Hepatocyte (in vitro differentiated cells): Measurements from ENCODE around the gene ADGRV1. TPM values are rescaled to one million over a fixed set of nuclear protein-coding genes. Genes with fewer than 3 reads are reported as not detected.
"Not testable (repeated sequence)": the region's sequence is repeated elsewhere in the genome, so short reads cannot be mapped to it uniquely, and the experiment has no call there.

Experiments
- DNase-seq: peaks from one replicate; pipeline ENCODE4 v3.0.0-alpha.2; 2016; ENCODE audit warnings: low spot score
- H2AFZ ChIP-seq: fragments of 200-600 bp; sonication (generic); 2 replicates; pipeline ENCODE4 v1.6.0; 2016; ENCODE audit warnings: antibody characterized with exemption, mild to moderate bottlenecking
- H3K27ac ChIP-seq: fragments of 200-600 bp; sonication (generic); 2 replicates; pipeline ENCODE4 v1.5.1; 2016; ENCODE audit warnings: mild to moderate bottlenecking
- H3K27me3 ChIP-seq: fragments of 200-600 bp; sonication (generic); 2 replicates; pipeline ENCODE4 v1.6.1; 2016
- H3K36me3 ChIP-seq: fragments of 200-600 bp; sonication (generic); replicated peaks from 2 replicates; pipeline ENCODE4 v1.5.1; 2016; ENCODE audit warnings: low read depth; ENCODE audit not compliant: insufficient read depth
- H3K4me1 ChIP-seq: fragments of 200-600 bp; sonication (generic); 2 replicates; pipeline ENCODE4 v1.5.1; 2016; ENCODE audit warnings: mild to moderate bottlenecking, moderate library complexity; ENCODE audit not compliant: insufficient read depth
- H3K4me2 ChIP-seq: fragments of 200-600 bp; sonication (generic); 2 replicates; pipeline ENCODE4 v1.6.0; 2016
- H3K4me3 ChIP-seq: fragments of 200-600 bp; sonication (generic); 2 replicates; pipeline ENCODE4 v1.5.1; 2016; ENCODE audit warnings: mild to moderate bottlenecking
- H3K79me2 ChIP-seq: fragments of 200-600 bp; sonication (generic); 2 replicates; pipeline ENCODE4 v1.6.0; 2017; ENCODE audit warnings: mild to moderate bottlenecking
- H3K9me2 ChIP-seq: fragments of 200-600 bp; sonication (generic); replicated peaks from 2 replicates; pipeline ENCODE4 v1.6.0; 2017; ENCODE audit warnings: mild to moderate bottlenecking; ENCODE audit not compliant: insufficient read depth
- H3K9me3 ChIP-seq: fragments of 200-600 bp; sonication (generic); 2 replicates; pipeline ENCODE4 v1.5.1; 2016; ENCODE audit warnings: low read depth, mild to moderate bottlenecking
- H4K20me1 ChIP-seq: fragments of 200-600 bp; sonication (generic); 2 replicates; pipeline ENCODE4 v1.6.0; 2016; ENCODE audit warnings: mild to moderate bottlenecking; ENCODE audit not compliant: insufficient read depth, poor library complexity, severe bottlenecking
- EZH2 ChIP-seq: fragments of 200-600 bp; sonication (generic); IDR thresholded peaks from 2 replicates; pipeline ENCODE4 v1.6.1; 2016; ENCODE audit warnings: antibody characterized with exemption, mild to moderate bottlenecking, borderline replicate concordance
- EZH2phosphoT487 ChIP-seq: fragments of 200-600 bp; sonication (generic); IDR thresholded peaks from one replicate; pipeline ENCODE4 v1.6.1; 2018; ENCODE audit warnings: antibody characterized with exemption, mild to moderate bottlenecking, low read depth, moderate library complexity; ENCODE audit not compliant: unreplicated experiment, severe bottlenecking
- WGBS: methylation state at CpG from one replicate; pipeline ENCODE4 v1.1.6; 2016; ENCODE audit warnings: low lambda C conversion rate; ENCODE audit errors: missing lambda C conversion rate; 5-methylcytosine and 5-hydroxymethylcytosine counted together
- polyA plus RNA-seq: library from polyadenylated mRNA; unstranded; fragments of >200 nt; fragmentation: Nextera tagmentation; extraction: Ambion mirVana; gene quantifications from 2 replicates; pipeline ENCODE4 v1.2.1, GENCODE V29; 2016
- total RNA-seq: library from RNA; depleted of rRNA; stranded (reverse); fragments of >200 nt; gene quantifications from 2 replicates; pipeline ENCODE4 v1.2.3, GENCODE V29; 2014
- TF ChIP-seq, protein P1 (sequence below): fragments of 200-600 bp; sonication (generic); IDR thresholded peaks from 2 replicates; pipeline ENCODE4 v1.5.1; 2016; ENCODE audit warnings: antibody characterized with exemption, mild to moderate bottlenecking; ENCODE audit not compliant: poor library complexity

The ADGRV1 gene
- total and polyA plus RNA-seq, 2 experiments from 2014 or later: 74.9 to 88.3 TPM

- 83% methylated on average over 3 of the region's 3 CpGs for WGBS
- H3K4me2 ChIP-seq: no peak overlapping the region
These were observed 188.6 kb downstream of the ADGRV1 start for GRCh38 chr5:90747175-90747574.

GRCh38 chr5:90747693-90748092, 189.1 kb downstream of the ADGRV1 start:
- Histone ChIP-seq H2AFZ (no peak overlapping the region), H4K20me1 (no peaks in the 10 kb centered on the region), H3K79me2 (no peaks in the 10 kb centered on the region), H3K9me3 (no peaks in the 10 kb centered on the region), H3K9me2 (no peaks in the 10 kb centered on the region), H3K4me3 (no peak overlapping the region), H3K27me3 (no peaks in the 10 kb centered on the region), H3K27ac (no peak overlapping the region), H3K4me1 (no peaks in the 10 kb centered on the region), H3K4me2 (no peak overlapping the region), H3K36me3 (no peaks in the 10 kb centered on the region)
- DNase-seq: no peak
- TF ChIP-seq EZH2 (no peak), EZH2phosphoT487 (no peak)
- TF ChIP-seq, protein P1, sequence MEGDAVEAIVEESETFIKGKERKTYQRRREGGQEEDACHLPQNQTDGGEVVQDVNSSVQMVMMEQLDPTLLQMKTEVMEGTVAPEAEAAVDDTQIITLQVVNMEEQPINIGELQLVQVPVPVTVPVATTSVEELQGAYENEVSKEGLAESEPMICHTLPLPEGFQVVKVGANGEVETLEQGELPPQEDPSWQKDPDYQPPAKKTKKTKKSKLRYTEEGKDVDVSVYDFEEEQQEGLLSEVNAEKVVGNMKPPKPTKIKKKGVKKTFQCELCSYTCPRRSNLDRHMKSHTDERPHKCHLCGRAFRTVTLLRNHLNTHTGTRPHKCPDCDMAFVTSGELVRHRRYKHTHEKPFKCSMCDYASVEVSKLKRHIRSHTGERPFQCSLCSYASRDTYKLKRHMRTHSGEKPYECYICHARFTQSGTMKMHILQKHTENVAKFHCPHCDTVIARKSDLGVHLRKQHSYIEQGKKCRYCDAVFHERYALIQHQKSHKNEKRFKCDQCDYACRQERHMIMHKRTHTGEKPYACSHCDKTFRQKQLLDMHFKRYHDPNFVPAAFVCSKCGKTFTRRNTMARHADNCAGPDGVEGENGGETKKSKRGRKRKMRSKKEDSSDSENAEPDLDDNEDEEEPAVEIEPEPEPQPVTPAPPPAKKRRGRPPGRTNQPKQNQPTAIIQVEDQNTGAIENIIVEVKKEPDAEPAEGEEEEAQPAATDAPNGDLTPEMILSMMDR: no peak
- 50% methylated on average over 2 of the region's 2 CpGs for WGBS

More at GRCh38 chr5:90747175-90747574, 188.6 kb downstream of the ADGRV1 start:
- H3K4me1 ChIP-seq: no peaks in the 10 kb centered on the region
- no peaks in the 10 kb centered on the region for H4K20me1 ChIP-seq
- H3K4me3 ChIP-seq: no peak overlapping the region
- H3K79me2 ChIP-seq: no peaks in the 10 kb centered on the region
- H3K36me3 ChIP-seq: no peaks in the 10 kb centered on the region
- no peaks in the 10 kb centered on the region for H3K9me2 ChIP-seq
- H3K9me3 ChIP-seq: no peaks in the 10 kb centered on the region
- no peak overlapping the region for H2AFZ ChIP-seq
- DNase-seq: no peak
- no peak overlapping the region for H3K27ac ChIP-seq
- TF ChIP-seq EZH2phosphoT487 (no peak), EZH2 (no peak)
- TF ChIP-seq, protein P1: no peak
- H3K27me3 ChIP-seq: no peaks in the 10 kb centered on the region

GRCh38 chr5:90759119-90759518, 200.5 kb downstream of the ADGRV1 start:
- H3K4me1 ChIP-seq: no peaks in the 10 kb centered on the region
- no peak overlapping the region for H2AFZ ChIP-seq
- H3K4me2 ChIP-seq: no peak overlapping the region
- H3K4me3 ChIP-seq: no peak overlapping the region
- no peaks in the 10 kb centered on the region for H3K27me3 ChIP-seq
- H3K79me2 ChIP-seq: no peaks in the 10 kb centered on the region
- H3K36me3 ChIP-seq: no peaks in the 10 kb centered on the region
- no peak for TF ChIP-seq EZH2phosphoT487
- TF ChIP-seq EZH2: no peak
- TF ChIP-seq, protein P1: no peak
- no peak for DNase-seq
- no peaks in the 10 kb centered on the region for H3K9me2 ChIP-seq
- no peaks in the 10 kb centered on the region for H3K9me3 ChIP-seq
- no peak overlapping the region for H3K27ac ChIP-seq
- WGBS: 96% methylated on average over 2 of the region's 2 CpGs
- no peaks in the 10 kb centered on the region for H4K20me1 ChIP-seq

DNA sequence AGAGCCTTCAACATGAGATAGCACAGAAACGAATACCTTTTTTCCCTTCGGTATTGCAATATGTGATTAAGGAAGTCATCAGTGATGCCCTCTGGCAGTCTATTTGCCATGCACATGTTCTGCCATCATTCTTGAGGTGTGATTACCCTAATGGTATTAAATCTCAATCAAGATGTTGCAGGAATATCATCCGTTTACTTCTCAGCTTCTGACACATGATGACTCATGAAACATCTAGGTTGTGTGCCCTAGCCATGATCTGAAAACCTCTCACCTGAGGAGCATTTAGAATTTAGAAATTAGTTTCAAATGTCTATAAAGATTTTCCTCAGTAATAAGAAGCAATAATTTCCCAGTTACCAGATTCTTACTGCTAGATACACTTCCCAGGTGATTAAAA, 209.1 kb downstream of the ADGRV1 start:
- H3K79me2 ChIP-seq: no peaks in the 10 kb centered on the region
- H2AFZ ChIP-seq: no peak overlapping the region
- WGBS: 91% methylated on average over 3 of the region's 3 CpGs
- H3K4me3 ChIP-seq: no peak overlapping the region
- no peak overlapping the region for H3K27ac ChIP-seq
- no peaks in the 10 kb centered on the region for H3K4me1 ChIP-seq
- H3K9me2 ChIP-seq: no peaks in the 10 kb centered on the region
- TF ChIP-seq EZH2: no peak
- TF ChIP-seq, protein P1: no peak
- TF ChIP-seq EZH2phosphoT487: no peak
- H3K9me3 ChIP-seq: no peaks in the 10 kb centered on the region
- no peak overlapping the region for H3K4me2 ChIP-seq
- no peaks in the 10 kb centered on the region for H3K36me3 ChIP-seq
- no peak for DNase-seq
- no peaks in the 10 kb centered on the region for H4K20me1 ChIP-seq
- H3K27me3 ChIP-seq: no peaks in the 10 kb centered on the region

GRCh38 chr5:90770006-90770541, 211.5 kb downstream of the ADGRV1 start:
- not testable (repeated sequence) for H3K9me3 ChIP-seq, H3K4me3 ChIP-seq, H3K27ac ChIP-seq, H3K36me3 ChIP-seq, H3K9me2 ChIP-seq, H4K20me1 ChIP-seq, H3K4me2 ChIP-seq, H2AFZ ChIP-seq, DNase-seq, H3K4me1 ChIP-seq, H3K79me2 ChIP-seq, H3K27me3 ChIP-seq
- WGBS: 96% methylated on average over 4 of the region's 4 CpGs
